SK-N-SH (cell line): Measurements from ENCODE around the gene RPAIN.

ENCODE experiments used
- CHD2 ChIP-seq: fragments of 150-350 bp; IDR thresholded peaks from 2 replicates; pipeline ENCODE4 v1.6.1; 2018; ENCODE audit warnings: low read length; ENCODE audit not compliant: partially characterized antibody
- CTCF ChIP-seq: fragments of 200-600 bp; sonication (generic); IDR thresholded peaks from 2 replicates; pipeline ENCODE4 v1.6.1; 2017; ENCODE audit warnings: antibody characterized with exemption, mild to moderate bottlenecking, moderate library complexity
- EP300 ChIP-seq, 2 experiments: IDR thresholded peaks; 2 replicates each; pipeline versions ENCODE4 v1.4.0 to v1.6.1; 2012; ENCODE audit warnings: borderline replicate concordance in 1 of 2, low read depth in 1 of 2, low read length in 1 of 2
- NFIC ChIP-seq: IDR thresholded peaks from 2 replicates; pipeline ENCODE4 v1.4.0; 2012; ENCODE audit warnings: borderline replicate concordance
- POLR2AphosphoS5 ChIP-seq: IDR thresholded peaks from 2 replicates; pipeline ENCODE4 v1.6.1; 2012; ENCODE audit warnings: low read depth, low read length
- RXRA ChIP-seq: IDR thresholded peaks from 2 replicates; pipeline ENCODE4 v1.4.0; 2012; ENCODE audit warnings: low read depth, mild to moderate bottlenecking, borderline replicate concordance
- SMC3 ChIP-seq: IDR thresholded peaks from 2 replicates; pipeline ENCODE4 v1.6.1; 2012; ENCODE audit warnings: low read depth, low read length, improper control_type of control experiment
- ZBTB33 ChIP-seq: IDR thresholded peaks from 2 replicates; pipeline ENCODE4 v1.4.0; 2012; ENCODE audit warnings: low read depth, borderline replicate concordance
- TF ChIP-seq, protein P1 (sequence below): IDR thresholded peaks from 2 replicates; pipeline ENCODE4 v1.4.0; 2012; ENCODE audit warnings: low read depth, borderline replicate concordance

- TF ChIP-seq SMC3 (no peak), EP300 (IDR thresholded peaks at IDR 0.05; ENCODE audit: borderline replicate concordance in 1 of 2, low read depth in 1 of 2, low read length in 1 of 2) (no peak), POLR2AphosphoS5 (no peak), CHD2 (no peak), RXRA (no peak), CTCF (no peak), ZBTB33 (no peak), NFIC (no peak)
- TF ChIP-seq, protein P1, sequence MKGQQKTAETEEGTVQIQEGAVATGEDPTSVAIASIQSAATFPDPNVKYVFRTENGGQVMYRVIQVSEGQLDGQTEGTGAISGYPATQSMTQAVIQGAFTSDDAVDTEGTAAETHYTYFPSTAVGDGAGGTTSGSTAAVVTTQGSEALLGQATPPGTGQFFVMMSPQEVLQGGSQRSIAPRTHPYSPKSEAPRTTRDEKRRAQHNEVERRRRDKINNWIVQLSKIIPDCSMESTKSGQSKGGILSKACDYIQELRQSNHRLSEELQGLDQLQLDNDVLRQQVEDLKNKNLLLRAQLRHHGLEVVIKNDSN, result no peak
Observed at GRCh38 chr17:5416901-5417300, 3.1 kb upstream of the RPAIN start.
